Hepatocyte (in vitro differentiated cells): ENCODE data around the gene DPH2.

Source experiments
- EZH2 ChIP-seq: fragments of 200-600 bp; sonication (generic); IDR thresholded peaks from 2 replicates; pipeline ENCODE4 v1.6.1; 2016; ENCODE audit warnings: antibody characterized with exemption, mild to moderate bottlenecking, borderline replicate concordance
- EZH2phosphoT487 ChIP-seq: fragments of 200-600 bp; sonication (generic); IDR thresholded peaks from one replicate; pipeline ENCODE4 v1.6.1; 2018; ENCODE audit warnings: antibody characterized with exemption, mild to moderate bottlenecking, low read depth, moderate library complexity; ENCODE audit not compliant: unreplicated experiment, severe bottlenecking
- TF ChIP-seq, protein P1 (sequence below): fragments of 200-600 bp; sonication (generic); IDR thresholded peaks from 2 replicates; pipeline ENCODE4 v1.5.1; 2016; ENCODE audit warnings: antibody characterized with exemption, mild to moderate bottlenecking; ENCODE audit not compliant: poor library complexity

GRCh38 chr1:43930949-43931275, 38.9 kb upstream of the DPH2 start:
- TF ChIP-seq, protein P1, sequence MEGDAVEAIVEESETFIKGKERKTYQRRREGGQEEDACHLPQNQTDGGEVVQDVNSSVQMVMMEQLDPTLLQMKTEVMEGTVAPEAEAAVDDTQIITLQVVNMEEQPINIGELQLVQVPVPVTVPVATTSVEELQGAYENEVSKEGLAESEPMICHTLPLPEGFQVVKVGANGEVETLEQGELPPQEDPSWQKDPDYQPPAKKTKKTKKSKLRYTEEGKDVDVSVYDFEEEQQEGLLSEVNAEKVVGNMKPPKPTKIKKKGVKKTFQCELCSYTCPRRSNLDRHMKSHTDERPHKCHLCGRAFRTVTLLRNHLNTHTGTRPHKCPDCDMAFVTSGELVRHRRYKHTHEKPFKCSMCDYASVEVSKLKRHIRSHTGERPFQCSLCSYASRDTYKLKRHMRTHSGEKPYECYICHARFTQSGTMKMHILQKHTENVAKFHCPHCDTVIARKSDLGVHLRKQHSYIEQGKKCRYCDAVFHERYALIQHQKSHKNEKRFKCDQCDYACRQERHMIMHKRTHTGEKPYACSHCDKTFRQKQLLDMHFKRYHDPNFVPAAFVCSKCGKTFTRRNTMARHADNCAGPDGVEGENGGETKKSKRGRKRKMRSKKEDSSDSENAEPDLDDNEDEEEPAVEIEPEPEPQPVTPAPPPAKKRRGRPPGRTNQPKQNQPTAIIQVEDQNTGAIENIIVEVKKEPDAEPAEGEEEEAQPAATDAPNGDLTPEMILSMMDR: no peak
- no peak for TF ChIP-seq EZH2
- no peak for TF ChIP-seq EZH2phosphoT487
